Measurements from ENCODE around the gene CFHR4. TPM values are rescaled to one million over a fixed set of nuclear protein-coding genes. Genes with fewer than 3 reads are reported as not detected.
"Not testable (repeated sequence)": the region's sequence is repeated elsewhere in the genome, so short reads cannot be mapped to it uniquely, and the experiment has no call there.

The CFHR4 gene
- total RNA-seq, 2 donors from 2014 or later, result not detected

DNA sequence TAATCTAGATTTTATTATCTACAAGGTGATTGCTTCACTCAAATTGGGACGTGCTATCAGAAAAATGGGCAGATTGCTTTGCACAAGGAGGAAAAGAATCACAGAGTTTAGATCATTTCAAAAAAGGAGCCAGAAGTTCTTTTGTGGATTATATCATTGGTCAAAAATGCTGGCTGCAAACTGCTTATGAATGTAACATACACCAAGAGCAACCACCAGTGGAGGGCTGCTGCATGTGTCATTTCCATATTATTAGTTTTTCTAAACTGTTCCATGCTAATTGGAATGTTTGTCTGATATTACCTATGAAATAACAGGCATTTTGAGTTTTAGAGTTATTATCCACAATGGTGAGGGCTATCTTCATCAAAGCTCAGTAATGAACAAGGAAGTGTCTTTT is 39.0 kb downstream of the CFHR4 start:
- intact Hi-C loops (cut with DNase I, micrococcal nuclease); ATAC-seq; DNase-seq: not testable (repeated sequence)

DNA sequence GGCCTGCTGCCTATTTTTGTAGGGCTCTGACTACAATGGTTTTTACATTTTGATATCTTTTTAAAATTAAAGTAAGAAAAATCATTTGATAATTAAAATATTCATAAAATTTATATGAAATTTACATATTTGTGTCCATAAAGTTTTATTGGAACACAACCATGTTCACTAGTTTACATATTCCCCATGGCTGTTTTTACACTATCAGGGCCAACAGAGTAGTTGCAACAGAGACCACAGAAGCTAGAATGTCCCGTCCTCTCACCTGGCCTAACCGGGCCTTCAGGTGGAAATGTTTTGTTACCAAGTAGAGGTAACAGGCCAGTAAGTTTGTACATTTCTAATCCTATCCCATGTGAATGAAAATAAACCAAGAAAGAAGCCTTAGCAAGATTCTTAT is 45.0 kb downstream of the CFHR4 start:
- intact Hi-C loops (cut with DNase I, micrococcal nuclease); DNase-seq; ATAC-seq: not testable (repeated sequence)

DNA sequence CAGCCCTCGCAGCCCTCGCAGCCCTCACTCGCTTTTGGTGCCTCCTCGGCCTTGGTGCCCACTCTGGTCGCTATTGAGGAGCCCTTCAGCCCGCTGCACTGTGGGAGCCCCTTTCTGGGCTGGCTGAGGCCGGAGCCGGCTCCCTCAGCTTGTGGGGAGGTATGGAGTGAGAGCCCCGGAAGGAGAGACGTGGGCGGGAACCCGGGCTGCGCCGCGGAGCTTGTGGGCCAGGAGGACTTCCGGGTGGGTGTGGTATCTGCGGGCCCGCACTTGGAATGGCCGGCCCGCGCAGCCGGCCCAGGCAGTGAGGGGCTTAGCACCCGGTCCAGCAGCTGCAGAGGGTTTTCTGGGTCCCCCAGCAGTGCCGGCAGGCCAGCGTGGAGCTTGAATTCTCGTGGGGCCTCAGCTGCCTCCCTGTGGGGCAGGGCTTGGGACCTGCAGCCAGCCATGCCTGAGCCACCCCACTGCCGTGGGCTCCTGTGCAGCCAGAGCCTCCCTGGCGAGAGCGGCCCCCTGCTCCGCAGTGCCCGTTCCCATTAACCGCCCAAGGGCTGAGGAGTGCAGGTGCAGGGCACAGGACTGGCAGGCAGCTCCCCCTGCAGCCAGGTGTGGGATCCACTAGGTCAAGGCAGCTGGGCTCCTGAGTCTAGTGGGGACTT is 45.8 kb downstream of the CFHR4 start:
- ATAC-seq, result no peak
- intact Hi-C loops (cut with DNase I, micrococcal nuclease), result no loop called here
- no peak for DNase-seq

DNA sequence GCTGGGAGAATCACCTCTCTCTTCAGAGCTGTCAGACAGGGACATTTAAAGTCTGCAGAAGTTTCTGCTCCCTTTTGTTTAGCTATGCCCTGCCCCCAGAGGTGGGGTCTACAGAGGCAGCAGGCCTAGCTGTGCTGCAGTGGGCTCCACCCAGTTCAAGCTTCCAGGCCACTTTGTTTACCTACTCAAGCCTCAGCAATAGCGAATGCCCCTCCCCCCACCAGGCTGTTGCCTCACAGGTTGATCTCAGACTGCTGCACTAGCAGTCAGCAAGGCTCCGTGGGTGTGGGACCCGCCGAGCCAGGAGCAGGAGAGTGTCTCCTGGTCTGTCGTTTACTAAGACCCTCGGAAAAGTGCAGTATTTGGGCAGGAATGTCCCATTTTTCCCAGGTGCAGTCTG is 53.6 kb downstream of the CFHR4 start:
- DNase-seq; ATAC-seq; intact Hi-C loops (cut with DNase I, micrococcal nuclease): not testable (repeated sequence)

DNA sequence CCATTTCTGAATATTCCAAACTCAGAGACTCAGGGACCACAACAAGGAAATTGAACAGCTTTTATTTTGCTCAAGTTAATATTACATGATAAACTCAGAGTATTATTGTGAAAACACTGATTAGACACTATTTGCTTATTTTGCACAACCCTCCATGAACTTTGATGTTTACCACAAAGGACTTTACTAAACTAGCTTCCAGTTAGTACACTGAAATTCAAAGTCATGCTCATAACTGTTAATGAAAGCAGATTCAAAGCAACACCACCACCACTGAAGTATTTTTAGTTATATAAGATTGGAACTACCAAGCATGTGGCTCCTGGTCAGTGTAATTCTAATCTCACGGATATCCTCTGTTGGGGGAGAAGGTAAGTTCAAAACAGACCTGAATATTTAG is 55.7 kb downstream of the CFHR4 start, which contains the start of gene CFHR2:
Gene CFHR2 (plus strand): TSS at position 171 of the 400 bp plus-strand sequence. CDS start 143 bp downstream, at position 314.
- DNase-seq; intact Hi-C loops (cut with DNase I, micrococcal nuclease); ATAC-seq: not testable (repeated sequence)

DNA sequence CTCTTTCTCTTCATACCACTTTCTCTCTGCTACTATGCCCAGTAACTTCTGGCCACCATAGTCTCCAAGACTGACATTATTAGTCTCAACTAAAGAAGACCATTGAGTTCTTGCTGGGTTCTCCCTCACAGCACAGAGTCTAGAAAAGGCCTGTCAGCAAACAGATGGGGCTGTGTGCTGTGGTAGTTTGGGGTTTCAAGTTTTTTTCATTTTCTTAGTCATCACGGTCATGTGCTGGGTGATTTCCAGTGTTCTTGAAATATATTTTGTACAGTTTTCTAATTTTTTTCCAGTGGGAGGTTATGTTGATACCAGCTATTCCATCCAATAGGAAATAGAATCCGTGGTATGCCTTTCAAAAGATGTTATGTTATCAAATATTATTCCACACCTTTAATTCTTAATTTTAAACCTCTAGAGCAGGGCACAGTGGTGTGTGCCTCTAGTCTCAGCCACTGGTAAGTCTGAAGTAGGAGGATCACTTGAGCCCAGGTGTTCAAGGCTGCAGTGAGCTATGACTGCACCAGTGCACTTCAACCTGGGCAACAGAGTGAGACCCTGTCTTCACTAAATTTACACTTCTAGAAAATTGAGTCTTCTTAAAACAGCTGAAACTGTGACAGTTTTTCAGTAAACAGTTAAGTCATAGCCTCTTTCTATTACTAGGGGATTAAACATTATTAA is 64.0 kb downstream of the CFHR4 start:
- intact Hi-C loops (cut with DNase I, micrococcal nuclease), result no loop called here
- DNase-seq (no peak), ATAC-seq (no peak)

DNA sequence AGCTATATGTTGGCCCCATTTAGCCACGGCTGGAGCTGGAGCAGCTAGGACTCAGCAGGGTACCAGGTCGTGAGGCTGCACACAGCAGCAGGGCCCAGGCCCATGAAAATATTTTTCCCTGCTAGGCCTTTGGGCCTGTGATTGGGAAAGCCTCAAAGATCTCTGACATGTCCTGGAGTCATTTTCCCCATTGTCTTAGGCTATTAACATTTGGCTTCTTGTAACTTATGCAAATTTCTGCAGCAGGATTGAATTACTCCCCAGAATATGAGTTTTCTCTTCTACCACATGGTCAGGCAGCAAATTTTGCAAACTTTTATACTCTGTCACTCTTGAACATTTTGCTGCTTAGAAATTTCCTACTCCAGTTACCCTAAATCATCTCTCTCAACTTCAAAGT is 66.9 kb downstream of the CFHR4 start:
- no peak for DNase-seq
- intact Hi-C loops (cut with DNase I, micrococcal nuclease), result no loop called here
- no peak for ATAC-seq

DNA sequence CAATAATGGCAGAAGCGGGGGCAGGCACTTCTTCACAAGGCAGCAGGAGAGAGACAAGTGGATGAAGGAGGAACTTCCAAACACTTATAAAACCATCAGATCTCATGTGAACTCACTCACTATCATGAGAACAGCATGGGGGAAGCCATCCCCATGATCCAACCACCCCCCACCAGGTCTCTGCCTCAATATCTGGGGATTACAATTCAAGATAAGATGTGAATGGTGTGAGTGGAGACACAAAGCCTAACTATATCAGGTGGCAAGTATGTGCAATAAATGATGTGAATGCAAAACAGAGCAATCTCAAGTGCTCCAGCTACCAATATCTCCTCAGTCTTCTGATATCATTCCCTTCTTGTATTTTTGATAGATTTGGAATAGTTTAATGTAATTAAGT is 68.1 kb downstream of the CFHR4 start:
- intact Hi-C loops (cut with DNase I, micrococcal nuclease), result no loop called here
- DNase-seq (no peak), ATAC-seq (no peak)

DNA sequence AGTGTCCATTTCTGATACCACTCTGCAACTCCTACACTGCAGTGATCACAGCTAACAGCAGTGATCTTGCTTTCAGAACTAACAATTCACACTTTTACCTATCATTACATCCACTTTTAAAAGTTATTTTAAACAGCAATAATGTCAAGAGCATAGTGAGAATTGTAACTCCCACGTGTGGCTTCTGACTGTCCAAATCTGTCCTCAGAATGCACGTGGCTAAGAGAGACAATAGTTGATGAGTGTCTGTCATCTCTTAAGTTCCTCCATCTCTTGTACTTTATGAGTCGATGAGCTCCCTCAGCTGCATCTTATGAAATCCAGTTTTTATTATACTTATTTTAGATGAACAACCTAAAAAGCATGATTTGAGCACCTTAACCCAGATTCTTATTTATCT is 73.0 kb downstream of the CFHR4 start:
- no peak for DNase-seq
- intact Hi-C loops (cut with DNase I, micrococcal nuclease), result no loop called here
- no peak for ATAC-seq

Other genes with a start within 250 kb of the CFHR4 start
- 10 to 100 TPM; 17.8 to 25.4 TPM for gene CFH, start 236.0 kb upstream of the CFHR4 start, total RNA-seq
- not detected for gene CFHR3, start 113.2 kb upstream of the CFHR4 start, total RNA-seq
- not detected for gene CFHR1, start 68.3 kb upstream of the CFHR4 start, total RNA-seq
- not detected for gene CFHR2, start 55.7 kb downstream of the CFHR4 start, total RNA-seq
- not detected for gene CFHR5, start 89.5 kb downstream of the CFHR4 start, total RNA-seq
- not detected for gene F13B, start 179.2 kb downstream of the CFHR4 start, total RNA-seq